ENCODE measurements around the gene IL9.

IL9 gene

DNA sequence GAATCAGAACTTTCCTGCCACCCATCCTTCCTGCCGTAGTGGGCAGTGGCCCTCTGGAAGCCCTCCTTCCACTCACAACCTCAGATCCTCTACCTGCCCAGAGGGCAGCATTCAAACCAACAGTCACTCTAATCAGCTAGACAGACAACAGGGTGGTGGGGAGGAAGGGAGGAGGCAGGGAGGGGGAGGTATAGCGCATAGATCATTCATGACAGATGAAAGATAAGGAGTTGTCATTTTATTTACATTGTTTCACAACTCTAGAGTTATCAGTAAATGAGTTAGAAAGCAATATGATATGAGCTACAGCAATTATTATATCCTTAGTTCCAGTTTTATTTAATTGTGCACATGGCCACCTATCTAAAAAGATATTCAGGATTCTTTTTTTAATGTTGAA lies 852 bp downstream of the IL9 start:
- H3K4me3 ChIP-seq (ENCODE audit: control insufficient read depth, low read depth, low read length) = no peak overlapping the region
- no peak for DNase-seq (ENCODE audit: low read depth)

DNA sequence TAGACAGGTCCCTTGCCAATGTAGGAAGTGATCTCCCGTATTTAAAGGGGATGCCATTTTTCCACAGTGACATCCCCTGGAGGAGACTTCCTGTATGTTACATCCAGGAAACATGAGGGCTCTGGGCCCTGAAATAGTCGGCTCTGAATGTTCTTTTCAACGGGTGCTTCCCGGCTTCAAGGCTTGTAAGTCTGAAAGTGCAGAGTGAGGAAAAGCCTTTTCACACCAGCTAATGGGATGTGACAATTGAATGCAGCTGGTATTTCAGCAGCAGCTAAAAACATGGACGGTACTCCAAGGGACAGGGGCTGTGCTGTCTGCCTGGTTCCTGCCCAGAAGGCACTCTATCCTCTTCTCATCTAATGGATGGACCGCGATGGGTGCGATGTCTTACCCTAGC lies 1.4 kb downstream of the IL9 start:
- no peak for TF ChIP-seq CTCF (conservative IDR thresholded peaks at IDR 0.05; ENCODE audit: control insufficient read depth, insufficient read depth, low read depth, low read length)
- no peak overlapping the region for H3K4me3 ChIP-seq (ENCODE audit: control insufficient read depth, low read depth, low read length)
- DNase-seq (ENCODE audit: low read depth) = no peak

More for the DNA sequence above, 852 bp downstream of the IL9 start:
- no peak for TF ChIP-seq CTCF (conservative IDR thresholded peaks at IDR 0.05; ENCODE audit: control insufficient read depth, insufficient read depth, low read depth, low read length)

- DNase-seq (ENCODE audit: low read depth) = no peak
- H3K4me3 ChIP-seq (ENCODE audit: control insufficient read depth, low read depth, low read length) = no peak overlapping the region
- no peak for TF ChIP-seq CTCF (conservative IDR thresholded peaks at IDR 0.05; ENCODE audit: control insufficient read depth, insufficient read depth, low read depth, low read length)
These were observed 3.9 kb downstream of the IL9 start for GRCh38 chr5:135891791-135892190.

DNA sequence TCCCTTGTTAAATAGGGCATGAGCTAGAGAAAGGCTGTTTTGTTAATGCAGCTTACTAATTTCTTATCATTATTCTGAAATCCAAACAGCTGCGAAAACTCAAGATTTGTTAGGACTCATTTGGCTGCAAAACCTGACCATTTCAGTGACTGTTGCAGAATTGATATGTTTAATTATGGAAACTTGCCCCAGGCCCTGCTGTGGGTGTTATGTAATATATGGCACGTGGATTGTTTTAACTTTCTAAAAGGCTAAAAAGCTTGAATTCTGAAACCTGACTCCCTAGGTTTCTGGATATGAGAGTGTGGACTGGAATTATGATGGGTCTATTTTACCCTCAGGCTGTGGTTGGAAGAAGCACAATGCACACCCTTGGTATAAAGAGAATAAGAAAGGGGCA lies 4.4 kb downstream of the IL9 start:
- TF ChIP-seq CTCF (conservative IDR thresholded peaks at IDR 0.05; ENCODE audit: control insufficient read depth, insufficient read depth, low read depth, low read length) = no peak
- H3K4me3 ChIP-seq (ENCODE audit: control insufficient read depth, low read depth, low read length) = no peak overlapping the region
- no peak for DNase-seq (ENCODE audit: low read depth)

GRCh38 chr5:135890867-135891266 lies 4.8 kb downstream of the IL9 start:
- no peak overlapping the region for H3K4me3 ChIP-seq (ENCODE audit: control insufficient read depth, low read depth, low read length)
- DNase-seq (ENCODE audit: low read depth) = no peak
- no peak for TF ChIP-seq CTCF (conservative IDR thresholded peaks at IDR 0.05; ENCODE audit: control insufficient read depth, insufficient read depth, low read depth, low read length)

DNA sequence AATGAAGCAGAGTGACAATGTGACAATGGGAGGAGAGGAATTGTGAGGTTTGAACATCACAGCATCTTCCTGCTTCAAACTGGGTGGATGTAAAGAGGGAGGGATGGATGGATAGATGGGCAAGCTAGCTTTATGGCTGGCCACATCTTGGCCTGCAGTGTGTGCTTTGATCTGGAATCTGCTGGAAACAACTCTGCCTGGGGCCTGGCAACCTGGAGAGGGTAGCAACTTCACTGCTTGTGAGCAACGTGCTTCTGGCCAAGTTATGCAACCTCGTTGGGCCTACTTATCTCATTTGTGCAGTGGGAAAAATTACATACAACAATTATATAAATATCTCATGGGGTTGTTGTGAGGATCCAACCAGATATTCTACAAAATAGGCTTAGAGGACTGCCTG lies 5.3 kb downstream of the IL9 start:
- no peak for TF ChIP-seq CTCF (conservative IDR thresholded peaks at IDR 0.05; ENCODE audit: control insufficient read depth, insufficient read depth, low read depth, low read length)
- no peak for DNase-seq (ENCODE audit: low read depth)

More for the DNA sequence above, 5.3 kb downstream of the IL9 start:
- no peak overlapping the region for H3K4me3 ChIP-seq (ENCODE audit: control insufficient read depth, low read depth, low read length)
